ENCODE data around the gene CFAP119. TPM values are rescaled to one million over a fixed set of nuclear protein-coding genes. Genes with fewer than 3 reads are reported as not detected.
A peak's percentile ranks its signal among the peaks of the same experiment; 100 is the strongest.

The CFAP119 gene
- total and polyA plus RNA-seq, 9 of the 15 experiments (the other 6 are each of a cell fraction or from before 2014, with no cell fraction given), result 5.5 to 33.7 (median 9.6) TPM

DNA sequence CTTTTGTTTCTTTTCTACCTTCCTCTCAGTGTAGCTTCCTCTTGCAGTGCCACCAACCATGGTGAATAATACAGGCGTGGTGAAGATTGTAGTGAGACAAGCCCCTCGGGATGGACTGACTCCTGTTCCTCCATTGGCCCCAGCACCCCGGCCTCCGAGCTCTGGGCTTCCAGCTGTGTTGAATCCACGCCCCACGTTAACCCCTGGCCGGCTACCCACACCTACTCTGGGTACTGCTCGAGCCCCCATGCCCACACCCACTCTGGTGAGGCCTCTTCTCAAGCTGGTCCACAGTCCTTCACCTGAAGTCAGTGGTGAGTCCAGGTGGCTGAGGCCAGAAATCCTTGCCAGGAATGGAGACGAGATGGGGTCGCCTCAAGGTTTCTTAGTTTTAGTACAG lies 38.9 kb downstream of the CFAP119 start:
- Histone ChIP-seq H3K27ac (ENCODE audit: extremely low read depth, low read depth, low read length) (no peak overlapping the region), H3K9me3 (replicated peaks; ENCODE audit: control insufficient read depth, insufficient read depth, low read depth, low read length) (no peaks in the 10 kb centered on the region), H3K27me3 (ENCODE audit: control insufficient read depth in 2 of 2, insufficient read depth in 2 of 2, low read length in 2 of 2) (no peaks in the 10 kb centered on the region), H3K4me1 (replicated peaks in 1 of 2; ENCODE audit: control insufficient read depth in 2 of 2, insufficient read depth in 2 of 2, low read length in 2 of 2) (peaks cover 0 to 8% of the 10 kb centered on the region in 2 experiments; a peak in 1 of 5 replicates), H3K4me3 (no peak overlapping the region), H3K36me3 (ENCODE audit: control insufficient read depth, insufficient read depth, low read length) (peaks cover 91% of the 10 kb centered on the region), H3K9me1 (ENCODE audit: control insufficient read depth, insufficient read depth, low read length) (no peaks in the 10 kb centered on the region), H4K20me1 (replicated peaks; ENCODE audit: control insufficient read depth, insufficient read depth, low read length) (0 out of 2 replicates have a peak, but pooled peaks cover 6% of the 10 kb centered on the region), H3K79me2 (ENCODE audit: control insufficient read depth, insufficient read depth, low read length) (peaks cover 12% of the 10 kb centered on the region; the same call in 2 of the 3 replicates), H3K9ac (ENCODE audit: insufficient read depth in 1 of 2, low read depth in 2 of 2, low read length in 2 of 2) (no peak overlapping the region), H3K4me2 (ENCODE audit: insufficient read depth, low read length) (no peak overlapping the region), H2AFZ (ENCODE audit: low read depth, low read length) (no peak overlapping the region)
- TF ChIP-seq GABPA (tag; conservative IDR thresholded peaks at IDR 0.05; ENCODE audit: low read depth), result no peak
- TF ChIP-seq RBFOX2 (IDR thresholded peaks at IDR 0.05; ENCODE audit: low read depth, low read length), result peak; percentile 20; the same call in 1 of the 2 replicates
- intact Hi-C loops (cut with micrococcal nuclease) (no loop called here), in situ Hi-C loops (cut with MboI) (no loop called here)
- WGBS (ENCODE audit: insufficient coverage, low coverage, missing lambda C conversion rate), result 88% methylated on average over 9 of the region's 10 CpGs
- DNase-seq (ENCODE audit: extremely low read depth in 1 of 4, low spot score in 3 of 4) (no peak), FAIRE-seq (no peak), ATAC-seq (no peak)
- CTCF ChIA-PET (ENCODE audit: low intra/inter-chr PET ratio), result interaction anchor here (0.6 to 1.0 kb wide), 2 partner anchors 121 to 199 kb away, joined by 3 to 4 read pairs; no protein-coding TSS in a partner anchor
- POLR2A ChIA-PET, result interaction anchor here (0.7 to 3.0 kb wide), 5 partner anchors 12 to 215 kb away, joined by 3 to 19 read pairs (median 3); partner anchors contain the start of gene PHKG2
- no TSS peak for BruUV-seq (replicated peaks)

GRCh38 chr16:30722443-30722842 lies 39.4 kb downstream of the CFAP119 start:
- peak; percentile 76 for ATAC-seq
- DNase-seq (ENCODE audit: extremely low read depth in 1 of 4, low spot score in 3 of 4), result peak; percentile 18 to 48 (median 36)
- TF ChIP-seq POLR2G (IDR thresholded peaks at IDR 0.05; ENCODE audit: low read depth, low read length), result peak; percentile 30; the same call in 1 of the 2 replicates
- TF ChIP-seq ZBTB12 (CRISPR knock-in tag; IDR thresholded peaks at IDR 0.05), result no peak
- TF ChIP-seq ZNF830 (CRISPR knock-in tag; IDR thresholded peaks at IDR 0.05), result no peak
- TF ChIP-seq HNRNPLL (IDR thresholded peaks at IDR 0.05; ENCODE audit: low read depth, low read length, poor library complexity, severe bottlenecking), result no peak
- TF ChIP-seq NR3C1 (CRISPR knock-in tag; IDR thresholded peaks at IDR 0.05), result no peak
- no peak for TF ChIP-seq POLR2AphosphoS2 (IDR thresholded peaks at IDR 0.05; ENCODE audit: low read length)
- TF ChIP-seq STAT6 (CRISPR knock-in tag; IDR thresholded peaks at IDR 0.05), result no peak
- TF ChIP-seq ARNT (IDR thresholded peaks at IDR 0.05), result no peak
- peak; percentile 20 to 40; a peak in 3 of 4 replicates for TF ChIP-seq RAD21 (CRISPR knock-in tag; conservative IDR thresholded peaks at IDR 0.05 in 1 of 2, IDR thresholded peaks at IDR 0.05 in 1 of 2)

More at GRCh38 chr16:30722443-30722842, 39.4 kb downstream of the CFAP119 start:
- peaks cover 13% of the 10 kb centered on the region; the same call in 2 of the 3 replicates for H3K79me2 ChIP-seq (ENCODE audit: control insufficient read depth, insufficient read depth, low read length)
- H2AFZ ChIP-seq (ENCODE audit: low read depth, low read length), result no peak overlapping the region
- no peaks in the 10 kb centered on the region for H3K27me3 ChIP-seq (ENCODE audit: control insufficient read depth in 2 of 2, insufficient read depth in 2 of 2, low read length in 2 of 2)
- H3K4me3 ChIP-seq, result no peak overlapping the region
- no peak overlapping the region for H3K4me2 ChIP-seq (ENCODE audit: insufficient read depth, low read length)
- H4K20me1 ChIP-seq (replicated peaks; ENCODE audit: control insufficient read depth, insufficient read depth, low read length), result 0 out of 2 replicates have a peak, but pooled peaks cover 6% of the 10 kb centered on the region
- no peak overlapping the region for H3K9ac ChIP-seq (ENCODE audit: insufficient read depth in 1 of 2, low read depth in 2 of 2, low read length in 2 of 2)
- no peak overlapping the region for H3K27ac ChIP-seq (ENCODE audit: extremely low read depth, low read depth, low read length)
- no TSS peak for BruUV-seq (replicated peaks)
- H3K9me1 ChIP-seq (ENCODE audit: control insufficient read depth, insufficient read depth, low read length), result no peaks in the 10 kb centered on the region
- peaks cover 92% of the 10 kb centered on the region for H3K36me3 ChIP-seq (ENCODE audit: control insufficient read depth, insufficient read depth, low read length)
- in situ Hi-C loops (cut with MboI), result no loop called here
- CTCF ChIA-PET (ENCODE audit: low intra/inter-chr PET ratio), result interaction anchor here (0.6 to 1.0 kb wide), 2 partner anchors 122 to 200 kb away, joined by 3 to 4 read pairs; no protein-coding TSS in a partner anchor
- POLR2A ChIA-PET, result interaction anchor here (0.6 to 2.6 kb wide), 7 partner anchors 10 to 215 kb away, joined by 3 to 10 read pairs (median 3); partner anchors contain the start of gene PHKG2
- no peaks in the 10 kb centered on the region for H3K9me3 ChIP-seq (replicated peaks; ENCODE audit: control insufficient read depth, insufficient read depth, low read depth, low read length)
- no peak for FAIRE-seq
- H3K4me1 ChIP-seq (replicated peaks in 1 of 2; ENCODE audit: control insufficient read depth in 2 of 2, insufficient read depth in 2 of 2, low read length in 2 of 2), result peaks cover 0 to 8% of the 10 kb centered on the region in 2 experiments; a peak in 1 of 5 replicates
- intact Hi-C loops (cut with micrococcal nuclease), result no loop called here
- 85% methylated on average over 5 of the region's 6 CpGs for WGBS (ENCODE audit: insufficient coverage, low coverage, missing lambda C conversion rate)

Measured in K562 (cell line).